Stimulated activated CD4-positive, alpha-beta T cell treated with anti-CD3 and anti-CD28 coated beads, Interleukin-2, amount 100 ng/mL, for 48 hours (primary cell): ENCODE data around the gene SPOP.
A peak's percentile ranks its signal among the peaks of the same experiment; 100 is the strongest.
"Not testable (repeated sequence)": the region's sequence is repeated elsewhere in the genome, so short reads cannot be mapped to it uniquely, and the experiment has no call there.

ENCODE experiments used
- DNase-seq, 2 donors: peaks; one replicate each; pipeline ENCODE4 v3.0.0-alpha.2; 2020

SPOP gene

DNA sequence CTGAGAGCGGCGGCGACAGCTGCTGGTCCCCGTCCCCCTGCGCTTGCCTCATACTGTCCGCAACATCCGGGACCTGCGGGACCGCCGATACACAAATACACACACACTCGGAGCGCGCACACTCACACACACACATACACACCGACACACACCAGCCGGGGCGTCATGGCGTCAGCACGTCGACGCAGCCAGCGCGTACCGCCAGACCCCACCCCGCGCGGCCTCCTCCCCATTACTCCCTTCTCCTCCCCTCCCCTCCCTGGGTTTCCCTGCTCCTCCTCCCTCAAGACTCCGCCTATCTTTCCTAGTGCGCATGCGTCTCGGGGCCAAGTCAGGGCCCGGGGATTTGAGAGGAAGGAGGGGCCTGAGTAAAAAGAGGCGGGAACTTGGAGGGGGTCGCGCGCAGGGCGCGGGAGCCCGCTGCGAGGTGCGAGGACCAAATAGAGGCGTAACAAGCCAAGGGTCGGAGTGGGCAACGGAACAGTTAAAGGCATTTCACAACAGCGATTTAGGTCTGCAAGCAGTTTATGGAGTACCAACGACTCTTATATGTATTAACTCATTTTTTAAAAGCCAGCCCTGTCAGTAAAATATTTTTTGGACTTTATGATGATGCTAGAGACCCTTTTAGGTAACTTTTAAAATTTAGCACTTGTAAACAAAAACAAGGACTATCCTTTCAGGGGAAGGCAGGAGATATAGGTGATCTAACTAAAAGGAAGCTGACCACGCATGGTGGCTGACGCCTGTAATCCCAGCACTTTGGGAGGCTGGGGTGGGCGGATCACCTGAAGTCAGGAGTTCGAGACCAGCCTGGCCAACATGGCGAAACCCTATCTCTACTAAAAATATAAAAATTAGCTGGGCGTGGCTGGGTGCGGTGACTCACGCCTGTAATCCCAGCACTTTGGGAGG lies at the start of gene SPOP:
TSS of gene SPOP (minus strand) at position 165 of the 915 bp plus-strand sequence. CDS start 55,287 bp downstream, outside the sequence.
- peak; percentile 98 for DNase-seq

DNA sequence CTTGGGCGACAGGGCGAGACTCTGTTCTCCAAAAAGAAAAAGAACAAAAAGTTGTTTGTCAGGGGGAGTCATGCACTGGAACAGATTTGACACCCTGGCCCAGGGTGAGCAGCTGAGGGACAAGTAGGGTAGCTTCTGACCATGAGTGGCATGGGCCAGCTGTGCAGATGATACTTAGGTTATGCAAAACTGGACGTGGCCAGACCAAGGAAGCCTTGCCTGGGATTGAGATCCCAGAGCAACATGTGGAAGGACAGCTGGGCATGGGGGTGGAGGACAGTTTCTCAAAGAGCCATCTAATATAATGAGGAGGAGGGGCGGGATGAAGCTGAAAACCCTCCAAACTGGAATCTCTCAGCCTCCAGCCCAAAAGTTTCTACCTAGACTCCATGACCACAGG lies 49.5 kb upstream of the SPOP start:
- DNase-seq: no peak

DNA sequence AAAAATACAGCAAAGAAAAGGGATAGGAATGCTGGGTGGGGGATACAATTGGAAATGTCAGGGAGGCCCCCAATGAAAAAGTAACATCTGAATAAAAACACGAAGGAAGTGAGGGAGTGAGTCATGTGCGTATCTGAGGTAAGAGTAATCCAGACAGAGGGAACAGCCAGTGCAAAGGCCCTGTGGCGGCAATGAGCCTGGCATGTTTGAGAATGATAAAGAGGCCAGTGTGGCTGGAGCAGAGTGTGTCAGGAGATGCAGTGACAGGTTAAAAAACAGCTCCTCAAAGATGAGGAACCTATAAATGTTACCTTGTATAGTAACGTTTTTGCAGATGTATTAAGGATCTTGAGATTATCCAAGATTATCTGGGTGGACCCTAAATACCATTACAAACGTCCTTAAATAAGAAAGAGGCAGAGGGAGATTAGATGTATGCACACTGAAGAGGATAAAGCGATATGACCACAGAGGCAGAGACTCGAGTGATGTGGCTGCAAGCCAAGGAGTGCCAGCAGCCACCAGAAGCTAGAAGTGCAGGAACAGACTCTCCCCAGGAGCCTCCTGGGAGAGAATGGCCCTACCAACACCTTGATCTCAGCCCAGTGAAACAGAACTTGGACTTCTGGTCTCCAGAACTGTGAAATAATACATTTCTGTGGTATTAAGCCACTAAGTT lies 47.7 kb upstream of the SPOP start:
- no peak for DNase-seq

DNA sequence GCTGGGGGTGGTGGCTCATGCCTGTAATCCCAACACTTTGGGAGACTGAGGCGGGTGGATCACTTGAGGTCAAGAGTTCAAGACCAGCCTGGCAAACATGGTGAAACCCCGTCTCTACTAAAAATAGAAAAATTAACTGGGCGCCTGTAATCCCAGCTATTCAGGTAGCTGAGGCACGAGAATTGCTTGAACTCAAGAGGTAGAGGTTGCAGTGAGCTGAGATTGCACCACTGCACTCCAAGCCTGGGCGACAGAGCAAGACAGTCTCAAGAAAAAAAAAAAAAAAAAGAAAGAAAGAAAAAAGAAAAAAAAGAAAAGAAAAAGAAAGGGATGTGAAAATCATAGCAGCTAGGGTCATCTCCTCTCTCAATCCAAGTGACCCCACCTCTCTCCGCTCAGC lies 46.7 kb upstream of the SPOP start:
- not testable (repeated sequence) for DNase-seq

DNA sequence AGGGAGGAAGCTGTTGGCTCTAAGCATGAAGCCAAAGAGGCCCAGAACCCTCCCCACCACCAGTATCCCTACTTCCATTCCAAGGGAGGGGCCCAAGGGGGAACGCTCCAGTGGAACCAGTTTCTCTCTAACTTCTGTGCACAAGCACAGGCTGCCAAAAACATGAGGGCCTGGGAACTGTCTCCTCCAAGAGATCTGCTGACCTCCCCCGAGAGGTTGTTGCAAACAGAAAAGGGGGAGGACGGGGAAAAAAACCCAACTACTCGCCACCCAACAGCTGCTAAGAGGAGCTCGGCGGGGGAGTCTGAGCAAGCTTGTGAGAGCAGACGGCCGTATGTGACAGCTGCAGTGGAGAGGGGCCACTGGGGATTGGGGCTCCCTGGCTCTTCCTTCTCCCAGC lies 45.5 kb upstream of the SPOP start:
- DNase-seq: no peak

DNA sequence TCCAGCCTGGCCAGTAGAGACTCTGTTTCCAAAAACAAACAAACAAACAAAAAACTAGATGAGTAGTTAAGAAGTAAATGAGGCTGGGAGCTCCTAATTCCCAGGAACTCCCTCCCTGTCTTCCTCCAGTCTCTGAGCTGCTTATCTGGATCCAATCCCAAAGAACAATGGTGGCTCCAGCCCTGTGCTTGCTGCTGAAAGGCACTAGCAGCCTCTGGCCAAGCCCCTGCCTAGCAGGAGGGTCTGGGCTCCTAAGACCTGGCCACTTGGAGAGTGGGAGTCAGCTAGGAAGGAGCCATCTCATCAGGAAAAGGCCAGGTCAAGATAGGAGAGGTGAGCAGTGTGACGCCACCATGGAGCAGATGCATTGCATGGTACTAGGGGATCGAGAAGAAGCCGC lies 44.2 kb upstream of the SPOP start:
- DNase-seq: no peak

DNA sequence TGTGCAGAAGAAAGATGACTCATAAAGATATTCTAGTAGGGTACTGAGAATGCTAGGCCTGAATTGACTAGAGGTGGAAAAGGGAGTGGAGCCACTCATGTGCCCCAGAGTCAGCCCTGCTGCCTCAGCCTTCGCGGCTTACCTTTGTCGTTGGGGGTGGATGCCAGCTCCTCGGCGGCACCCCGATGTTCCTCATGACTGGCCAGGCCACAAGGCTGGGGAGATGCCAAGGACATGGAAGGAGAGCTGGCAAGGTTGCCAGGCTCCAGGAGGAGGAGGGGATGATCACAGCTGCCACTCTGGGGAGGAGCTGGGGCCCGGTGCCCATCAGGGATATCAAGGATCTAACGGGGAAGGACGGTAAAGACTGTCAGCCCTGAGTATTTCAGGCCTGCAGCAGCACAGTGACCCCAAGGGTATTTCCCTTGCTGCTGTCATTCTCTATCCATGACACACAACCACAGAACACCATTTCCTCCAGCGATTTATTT lies 39.5 kb upstream of the SPOP start:
- DNase-seq: peak in 1 of 2 donors; percentile 43

DNA sequence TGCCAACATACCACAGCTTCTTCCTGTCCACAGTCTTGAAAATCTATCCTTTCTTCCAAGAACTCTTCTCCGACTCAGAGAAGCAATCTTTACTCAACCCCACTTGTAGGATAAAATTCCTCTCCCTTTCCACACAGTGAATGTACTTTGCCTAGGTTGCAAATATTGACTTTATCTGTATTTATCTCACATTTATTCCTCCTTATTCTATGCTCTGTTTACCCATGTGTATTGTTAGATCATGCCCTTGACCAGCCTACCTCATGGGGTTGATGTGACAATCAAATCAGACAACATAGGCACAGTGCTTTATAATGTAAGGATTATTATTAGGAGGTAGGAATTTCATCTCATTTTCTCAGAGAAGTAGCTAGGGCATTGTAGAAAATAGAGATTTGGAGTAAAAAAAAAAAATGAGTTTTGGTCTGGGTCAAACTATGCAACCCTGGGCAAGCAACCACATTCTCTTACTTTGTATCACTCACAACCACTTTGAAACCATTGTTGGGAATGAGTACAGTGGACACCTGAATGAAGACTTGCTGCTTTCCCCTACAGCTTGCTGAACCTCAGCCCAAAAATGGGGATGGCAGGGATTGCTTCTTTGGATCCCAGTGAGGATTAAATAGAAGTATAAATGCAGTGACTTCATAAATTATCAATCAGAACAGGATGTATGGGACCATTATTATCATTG lies 38.9 kb upstream of the SPOP start:
- DNase-seq: no peak

DNA sequence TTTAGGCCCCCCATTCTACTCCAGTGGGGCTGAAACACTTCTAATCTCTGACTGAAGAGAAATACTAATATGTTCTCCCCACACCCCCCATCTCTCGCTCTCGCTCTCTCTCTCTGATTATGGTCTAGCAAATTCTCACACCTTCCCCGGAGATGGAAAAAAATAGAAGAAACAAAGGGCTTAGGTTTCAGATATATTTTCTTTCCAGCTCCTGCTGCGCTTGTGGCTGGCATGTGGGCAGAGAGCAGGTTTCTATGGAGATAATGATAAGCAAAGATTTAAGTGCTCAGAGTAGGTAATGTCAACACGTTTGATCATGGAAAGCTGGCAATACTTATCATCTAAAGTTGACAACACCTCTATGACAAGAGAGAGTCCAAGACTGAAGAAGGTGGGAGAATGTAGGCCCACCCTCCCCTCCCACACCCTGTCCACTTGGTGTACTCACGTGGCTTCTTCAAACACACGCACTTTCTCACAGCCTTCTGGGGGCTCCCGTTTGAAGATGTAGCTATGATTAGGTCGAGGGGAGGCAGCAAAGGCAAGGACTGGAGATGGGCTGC lies 37.9 kb upstream of the SPOP start:
- peak in 1 of 2 donors; percentile 23 for DNase-seq

DNA sequence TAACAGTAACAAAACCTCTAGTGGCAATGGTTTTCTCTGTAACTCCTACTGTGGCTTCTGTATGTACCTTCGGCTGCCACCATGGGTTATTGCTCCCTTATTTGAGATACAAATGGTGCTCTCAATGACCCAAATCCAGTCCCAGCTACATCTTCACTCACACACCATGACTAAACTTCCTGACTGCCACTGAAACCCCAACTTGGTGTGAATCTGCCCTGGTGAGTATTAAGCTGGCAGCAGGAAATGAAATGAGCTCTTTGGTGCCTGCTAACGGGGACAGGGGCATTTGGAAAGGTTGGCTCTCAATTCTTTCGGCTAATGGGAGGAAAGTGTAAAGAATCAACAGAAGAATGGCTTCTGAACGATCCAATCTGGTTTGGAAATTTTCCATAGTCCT lies 37.3 kb upstream of the SPOP start:
- DNase-seq: peak; percentile 20 to 23

DNA sequence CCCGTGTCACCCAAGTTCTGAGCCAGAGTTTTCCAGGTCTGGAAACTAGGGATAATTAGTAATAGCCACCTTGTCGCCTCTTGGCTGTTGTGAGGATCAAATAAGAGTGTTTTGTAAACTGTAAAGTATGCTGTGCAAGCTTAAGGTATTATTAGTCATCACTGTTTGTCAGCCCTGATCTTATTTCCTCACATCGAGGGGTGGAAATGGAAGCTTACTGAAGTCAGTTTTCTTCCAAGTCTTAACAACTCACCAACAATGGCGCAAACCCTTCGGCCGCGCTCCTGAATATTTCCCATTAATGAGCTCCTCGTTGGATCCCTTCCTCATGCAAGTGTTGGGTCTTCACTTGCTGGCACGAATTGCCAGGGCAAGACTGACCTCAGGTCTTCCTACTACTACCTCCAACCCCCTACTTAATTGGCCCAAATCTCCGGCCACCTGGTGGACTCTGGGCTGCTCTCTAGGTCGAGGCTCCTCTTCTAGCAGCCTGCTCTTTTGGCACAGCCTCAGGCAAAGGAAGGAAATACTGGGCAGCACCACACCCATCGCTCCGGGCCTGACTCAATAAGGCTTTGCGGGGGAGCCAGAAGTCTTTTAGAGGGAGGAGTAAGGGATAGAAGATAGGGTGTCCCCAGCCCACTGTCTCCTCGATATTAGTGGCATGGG lies 30.8 kb upstream of the SPOP start:
- DNase-seq: no peak

DNA sequence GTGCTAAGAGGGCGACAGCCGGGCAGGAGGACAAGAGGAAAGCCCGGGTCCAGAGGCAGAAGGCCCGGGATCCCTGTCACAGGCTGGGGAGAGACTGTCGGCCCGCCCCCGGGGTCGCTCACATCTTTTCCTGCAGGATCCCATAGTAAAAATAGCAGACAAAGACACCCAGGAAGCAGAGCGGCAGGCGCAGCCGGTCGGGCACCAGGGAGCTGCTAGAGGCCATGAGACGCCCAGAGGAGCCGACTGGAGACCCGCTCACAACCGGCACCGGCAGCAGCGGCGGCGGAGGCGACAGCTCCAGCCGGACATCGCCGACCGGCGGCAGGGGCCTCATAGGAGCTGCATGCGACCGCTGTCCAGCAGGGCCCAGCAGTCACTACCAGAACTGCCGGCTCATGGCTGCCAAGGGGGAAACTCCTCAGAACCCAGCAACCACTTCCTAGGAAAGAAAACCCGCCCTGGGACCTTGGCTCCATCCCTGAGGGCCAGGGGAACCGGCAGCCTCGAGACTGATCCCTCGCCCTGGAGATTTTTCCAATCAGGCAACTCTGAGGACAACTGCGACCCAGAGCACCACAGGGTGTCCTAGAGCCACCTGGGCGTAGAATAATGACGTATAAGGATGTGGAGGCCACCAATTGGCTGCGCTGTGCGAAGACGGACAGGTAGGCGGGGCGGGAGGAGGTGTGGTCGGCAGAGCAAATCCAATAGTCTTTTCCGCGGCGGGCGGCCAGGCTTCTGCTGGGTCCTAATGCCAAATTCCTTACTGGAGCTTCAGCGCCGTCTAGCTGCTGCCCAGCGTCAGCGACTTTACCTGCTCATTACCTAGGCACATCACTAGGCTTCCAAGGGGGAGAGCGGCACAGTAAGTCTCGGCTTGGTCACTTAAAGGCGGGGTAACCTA lies 30.0 kb upstream of the SPOP start, which contains the start of gene SLC35B1:
TSS of gene SLC35B1 (minus strand) at position 357 of the 907 bp plus-strand sequence. CDS start at position 226, 131 bp downstream.
- DNase-seq: peak; percentile 95 to 97

DNA sequence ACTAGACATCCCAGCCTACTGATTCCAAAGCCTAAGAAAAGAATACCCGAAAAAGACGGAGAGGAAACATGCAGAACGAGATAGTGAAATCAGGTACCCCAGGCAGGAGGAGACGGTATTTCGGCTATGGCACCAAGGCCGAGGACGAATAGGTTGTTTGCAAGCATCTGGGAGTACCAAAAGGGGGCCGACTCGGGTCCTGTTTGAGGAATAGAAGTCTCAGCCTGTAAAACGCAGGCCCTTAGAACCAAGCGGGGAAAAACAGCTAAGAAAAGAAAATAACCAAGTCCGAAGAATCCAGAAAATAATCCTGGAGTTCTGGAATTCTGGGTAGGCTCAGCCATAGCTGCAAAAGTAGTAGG lies 29.3 kb upstream of the SPOP start:
- DNase-seq: peak in 1 of 2 donors; percentile 9

DNA sequence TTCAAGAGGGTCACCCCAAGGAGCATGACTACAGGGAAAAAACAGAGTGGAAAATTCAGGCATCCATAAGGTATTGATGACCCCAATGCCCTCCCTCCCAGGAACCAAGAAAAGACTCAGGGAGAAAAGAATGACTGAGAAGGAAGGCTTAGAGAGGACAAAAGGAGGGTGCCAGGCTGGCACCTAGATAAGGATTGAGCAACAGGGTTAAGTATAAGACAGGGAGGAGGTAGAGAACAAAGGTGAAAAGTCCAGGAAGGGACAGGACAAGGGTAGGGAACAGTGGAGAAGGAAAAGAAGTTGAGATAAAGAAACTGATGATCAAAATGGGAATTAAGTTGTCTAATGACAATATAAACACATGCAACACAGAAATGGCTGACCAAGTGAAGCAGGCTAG lies 27.4 kb upstream of the SPOP start:
- DNase-seq: no peak

DNA sequence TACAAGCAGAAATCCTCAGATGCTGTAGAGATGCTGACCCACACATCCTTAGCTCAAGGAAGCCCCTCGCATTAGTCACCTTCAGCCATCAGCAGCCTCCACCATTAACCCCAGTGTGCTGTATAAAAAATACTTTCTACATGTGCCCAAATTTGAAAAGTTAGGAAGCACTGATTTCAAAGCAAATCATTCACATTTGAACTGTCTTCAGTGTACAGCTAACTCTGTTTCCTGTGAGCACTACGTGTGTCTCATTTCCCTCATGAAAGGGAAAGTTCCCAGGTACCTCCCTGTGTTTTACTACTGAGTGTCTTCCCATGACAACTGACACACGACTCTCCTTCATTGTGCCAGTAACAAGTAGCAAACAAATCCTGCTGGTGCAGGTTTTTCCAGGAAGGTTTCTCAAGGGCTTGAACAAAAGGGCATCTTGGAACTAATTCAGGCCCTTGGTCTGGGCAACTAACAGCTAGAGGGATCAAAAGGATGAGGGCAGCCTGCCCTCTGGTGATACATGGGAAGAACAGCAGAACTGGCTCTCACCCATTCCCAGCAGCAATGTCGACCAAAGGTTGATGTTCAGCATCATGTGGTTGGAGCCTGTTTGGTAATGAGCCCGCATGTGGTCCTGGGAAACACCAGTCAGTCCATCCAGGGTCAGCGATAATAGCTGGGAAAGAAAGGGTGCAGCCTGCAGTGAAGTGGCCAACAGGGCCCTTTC lies 25.8 kb upstream of the SPOP start:
- no peak for DNase-seq

DNA sequence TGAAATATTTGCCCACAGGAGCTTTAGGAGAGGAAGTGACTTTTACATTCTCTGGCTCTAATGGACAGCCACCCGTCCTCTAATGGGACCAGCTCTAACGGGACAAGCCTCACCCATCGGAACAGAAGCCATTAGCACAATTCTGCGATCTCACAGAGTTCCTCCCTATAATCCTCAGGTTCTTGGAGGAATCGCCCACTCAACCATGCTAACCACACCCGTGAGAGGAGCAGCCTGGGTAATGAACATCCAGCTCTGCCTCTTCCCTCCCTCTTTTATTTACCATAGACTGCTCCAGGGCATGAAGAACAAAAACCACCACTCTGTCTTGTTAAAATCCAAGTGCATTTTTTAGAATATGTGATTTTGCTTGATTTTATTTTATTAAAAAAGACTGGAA lies 23.1 kb upstream of the SPOP start:
- DNase-seq: no peak

DNA sequence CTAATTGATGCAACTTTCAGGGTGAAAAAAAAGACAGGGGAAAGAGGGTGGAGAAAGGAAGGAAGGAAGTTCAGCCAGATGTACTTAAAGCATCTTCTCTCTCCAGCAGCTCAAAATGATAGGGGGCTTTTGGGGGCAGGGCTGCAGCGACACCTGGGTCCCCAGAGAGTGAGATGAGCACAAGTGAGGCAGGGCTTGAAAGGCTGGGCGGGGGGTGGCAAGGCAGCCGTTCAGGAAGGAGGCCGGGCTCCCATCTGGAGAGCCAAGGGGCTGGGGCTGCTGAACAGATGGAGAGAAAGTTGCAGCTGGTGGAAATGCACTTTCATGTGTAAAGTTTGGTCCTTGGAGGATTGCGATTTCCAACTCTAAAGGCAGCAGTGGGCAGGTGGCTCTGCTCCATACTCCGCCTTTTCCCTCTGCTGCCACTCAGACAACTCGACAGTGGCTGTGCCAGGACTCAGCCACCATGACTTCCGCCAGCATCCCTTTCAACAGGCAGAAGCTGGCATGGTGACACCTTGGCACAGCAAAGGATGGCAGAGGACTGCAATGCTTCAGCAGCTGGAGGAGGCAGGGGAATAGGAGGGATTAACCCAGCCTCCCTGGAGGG lies 22.2 kb upstream of the SPOP start:
- no peak for DNase-seq

DNA sequence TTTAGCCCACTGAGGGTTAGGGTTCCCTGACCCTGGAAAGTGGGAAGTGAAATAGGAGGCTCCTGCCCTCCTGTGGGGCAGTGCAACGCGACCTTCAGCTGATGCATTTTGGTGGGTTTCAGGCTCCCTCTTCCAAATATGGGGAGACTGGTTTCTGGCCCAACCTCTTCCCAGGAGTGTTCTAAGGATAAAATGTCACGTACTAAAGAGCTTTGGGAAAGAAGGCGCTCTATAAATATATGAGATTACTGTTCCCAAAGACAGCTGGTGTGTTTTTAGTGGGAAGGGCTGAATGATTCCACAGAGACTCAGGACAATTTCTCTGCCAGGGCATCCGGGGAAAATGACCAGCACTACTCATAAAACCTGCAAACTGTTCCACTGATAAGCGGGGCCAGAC lies 20.1 kb upstream of the SPOP start:
- DNase-seq: no peak

DNA sequence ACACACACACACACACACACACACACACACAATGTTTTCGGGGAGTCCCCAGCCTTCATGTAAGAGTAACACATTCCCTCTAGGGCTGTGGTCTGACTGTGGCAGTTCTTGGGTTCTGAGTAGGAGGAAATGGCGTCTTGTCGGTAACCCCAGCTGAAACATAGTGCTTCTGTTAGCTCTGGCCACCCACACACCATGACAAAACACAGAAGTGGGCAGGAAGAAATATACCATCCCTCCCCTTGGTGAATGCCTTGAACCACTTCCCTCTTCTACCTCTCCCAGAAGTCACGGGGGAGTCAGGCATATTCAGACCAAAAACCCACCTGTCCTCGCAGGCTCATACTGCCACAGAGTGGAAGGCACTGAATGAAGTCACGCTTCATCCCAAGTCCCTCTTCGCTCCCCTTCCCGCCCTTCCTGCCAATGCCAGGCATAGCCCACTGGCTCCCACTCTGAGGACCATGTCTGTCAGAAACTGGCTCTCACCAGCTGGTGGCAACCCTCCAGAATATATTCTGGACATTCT lies 18.4 kb upstream of the SPOP start:
- DNase-seq: peak; percentile 57 to 59

DNA sequence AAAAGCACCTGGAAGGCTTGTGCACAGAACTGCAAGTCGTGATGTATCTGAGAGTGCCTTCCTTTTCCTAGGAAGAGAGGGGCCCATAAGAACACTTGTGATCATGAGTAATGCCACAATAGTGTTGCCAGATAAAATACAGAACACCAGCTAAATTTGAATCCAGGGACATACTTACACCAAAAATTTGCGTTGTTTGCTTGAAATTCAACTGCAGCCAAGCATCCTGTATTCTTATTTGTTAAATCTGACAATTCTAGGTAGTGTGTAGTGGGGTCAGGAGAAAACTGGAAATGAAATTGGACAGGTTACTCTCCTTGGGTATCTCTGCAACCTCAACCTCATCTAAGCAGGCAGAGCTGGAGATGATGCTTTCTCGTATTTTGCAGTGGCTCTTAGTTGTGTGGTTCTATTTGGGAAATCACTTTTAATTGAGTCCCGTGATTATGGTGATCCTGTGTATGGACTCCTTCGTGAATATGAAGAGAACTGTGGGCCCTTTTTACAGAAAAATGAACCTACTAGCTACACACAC lies 17.9 kb upstream of the SPOP start:
- DNase-seq: no peak
